Caki2 (cell line): Measurements from ENCODE around the gene PTTG1. TPM values are rescaled to one million over a fixed set of nuclear protein-coding genes. Genes with fewer than 3 reads are reported as not detected.
"Not testable (repeated sequence)": the region's sequence is repeated elsewhere in the genome, so short reads cannot be mapped to it uniquely, and the experiment has no call there.

Source experiments
- DNase-seq: peaks from one replicate; pipeline ENCODE4 v3.0.0-alpha.2; 2015; ENCODE audit warnings: low read depth
- in situ Hi-C: cut with HindIII; loops from 2 replicates; pipeline ENCODE4 v1.10.0; 2016; ENCODE audit warnings: low sequenced_read_pairs, low pct_unique_long_range_greater_than_20kb, mixed read lengths
- total RNA-seq: library from RNA; depleted of rRNA; stranded (reverse); fragments of >200 nt; shearing (Covaris generic); gene quantifications from 2 replicates; pipeline ENCODE4 v1.2.3, GENCODE V29; 2014; ENCODE audit warnings: low replicate concordance

The PTTG1 gene
- total RNA-seq, 1 experiment from 2014 or later = 973 TPM

GRCh38 chr5:160418561-160419457, 2.8 kb upstream of the PTTG1 start, which contains the start of gene SLU7:
TSS of gene SLU7 (minus strand) at chr5:160419081. CDS start at chr5:160415294, 3,787 bp downstream.
- DNase-seq = peak; percentile 96
- in situ Hi-C loops = no loop called here

- peak; percentile 29 for DNase-seq
- in situ Hi-C loops = no loop called here
Measured at GRCh38 chr5:160419458-160420330, 2.0 kb upstream of the PTTG1 start.

- in situ Hi-C loops = no loop called here
- no peak for DNase-seq
Measured at GRCh38 chr5:160420331-160420610, 1.4 kb upstream of the PTTG1 start.

- in situ Hi-C loops = no loop called here
- no peak for DNase-seq
Measured at GRCh38 chr5:160423099-160423498, 1.4 kb downstream of the PTTG1 start.

- in situ Hi-C loops = no loop called here
Measured at GRCh38 chr5:160427607-160428006, 6.0 kb downstream of the PTTG1 start.

GRCh38 chr5:160432196-160432595, 10.5 kb downstream of the PTTG1 start:
- in situ Hi-C loops = no loop called here
- no peak for DNase-seq

More at GRCh38 chr5:160427607-160428006, 6.0 kb downstream of the PTTG1 start:
- DNase-seq = no peak

- in situ Hi-C loops = no loop called here
- DNase-seq = no peak
Measured at GRCh38 chr5:160432787-160433186, 11.1 kb downstream of the PTTG1 start.

- in situ Hi-C loops = no loop called here
Measured at GRCh38 chr5:160434022-160434531, 12.4 kb downstream of the PTTG1 start.

GRCh38 chr5:160435532-160435931, 13.9 kb downstream of the PTTG1 start:
- in situ Hi-C loops = no loop called here
- no peak for DNase-seq

More at GRCh38 chr5:160434022-160434531, 12.4 kb downstream of the PTTG1 start:
- DNase-seq = peak; percentile 98

GRCh38 chr5:160436017-160436416, 14.4 kb downstream of the PTTG1 start:
- in situ Hi-C loops = no loop called here
- no peak for DNase-seq

- DNase-seq = peak; percentile 36
- in situ Hi-C loops = not testable (repeated sequence)
Measured at GRCh38 chr5:160436661-160437060, 15.0 kb downstream of the PTTG1 start.

- in situ Hi-C loops = no loop called here
Measured at GRCh38 chr5:160437271-160437670, 15.6 kb downstream of the PTTG1 start.

GRCh38 chr5:160438316-160439204, 16.9 kb downstream of the PTTG1 start:
- DNase-seq = peak; percentile 84
- in situ Hi-C loops = no loop called here

More at GRCh38 chr5:160437271-160437670, 15.6 kb downstream of the PTTG1 start:
- no peak for DNase-seq

- peak; percentile 89 for DNase-seq
- in situ Hi-C loops = no loop called here
Measured at GRCh38 chr5:160439205-160439600, 17.5 kb downstream of the PTTG1 start.

GRCh38 chr5:160441311-160441781, 19.7 kb downstream of the PTTG1 start:
- in situ Hi-C loops = no loop called here
- DNase-seq = no peak

- DNase-seq = peak; percentile 56
- in situ Hi-C loops = no loop called here
Measured at GRCh38 chr5:160442824-160443431, 21.3 kb downstream of the PTTG1 start.

- no peak for DNase-seq
- in situ Hi-C loops = no loop called here
Measured at GRCh38 chr5:160444407-160444806, 22.8 kb downstream of the PTTG1 start.
